SU-DHL-6 (cell line): ENCODE results near the gene CARMIL1.

Experiments used
- H2AFZ ChIP-seq: fragments of 200-600 bp; sonication (generic); 2 replicates; pipeline ENCODE4 v1.6.1; 2014; ENCODE audit warnings: low read depth, mild to moderate bottlenecking, moderate library complexity, mixed read lengths, antibody characterized with exemption, low read length; ENCODE audit not compliant: severe bottlenecking
- H3F3A ChIP-seq: fragments of 200-600 bp; shearing (Covaris generic); 2 replicates; pipeline ENCODE4 v1.6.0; 2016; ENCODE audit warnings: antibody characterized with exemption, mild to moderate bottlenecking; ENCODE audit not compliant: insufficient read depth
- H3K27ac ChIP-seq: fragments of 200-600 bp; sonication (generic); 2 replicates; pipeline ENCODE4 v1.5.1; 2016; ENCODE audit warnings: low read depth, mild to moderate bottlenecking, low read length, moderate library complexity, mixed read lengths
- H3K27me3 ChIP-seq: fragments of 200-600 bp; sonication (generic), shearing (Covaris generic); 2 replicates; pipeline ENCODE4 v1.6.0; 2014; ENCODE audit warnings: mild to moderate bottlenecking, low read length
- H3K36me3 ChIP-seq: fragments of 200-600 bp; sonication (generic); 2 replicates; pipeline ENCODE4 v1.6.1; 2014; ENCODE audit warnings: mild to moderate bottlenecking, low read length, mixed read lengths
- H3K4me2 ChIP-seq: fragments of 300-600, 200-600 bp; shearing (Covaris generic), sonication (generic); 2 replicates; pipeline ENCODE4 v1.6.0; 2014; ENCODE audit warnings: low read length, low read depth, mild to moderate bottlenecking; ENCODE audit not compliant: poor library complexity, severe bottlenecking
- H3K4me3 ChIP-seq: fragments of 200-600 bp; sonication (generic); 2 replicates; pipeline ENCODE4 v1.5.1; 2014; ENCODE audit warnings: antibody characterized with exemption, low read length, mild to moderate bottlenecking, mixed read lengths; ENCODE audit not compliant: insufficient read depth, poor library complexity, severe bottlenecking
- H3K79me2 ChIP-seq: fragments of 200-600 bp; sonication (generic); 2 replicates; pipeline ENCODE4 v1.6.1; 2014; ENCODE audit warnings: mild to moderate bottlenecking, low read length, moderate library complexity; ENCODE audit not compliant: insufficient read depth
- H3K9ac ChIP-seq: fragments of 200-600 bp; sonication (generic); 2 replicates; pipeline ENCODE4 v1.7.0; 2014; ENCODE audit warnings: mild to moderate bottlenecking, low read length
- H3K9me2 ChIP-seq: fragments of 200-600 bp; sonication (generic); replicated peaks from 2 replicates; pipeline ENCODE4 v1.6.1; 2014; ENCODE audit warnings: low read length; ENCODE audit not compliant: insufficient read depth
- H3K9me3 ChIP-seq: fragments of 200-600 bp; sonication (generic); 2 replicates; pipeline ENCODE4 v1.6.1; 2014; ENCODE audit warnings: low read length, mixed read lengths; ENCODE audit not compliant: insufficient read depth
- H4K20me1 ChIP-seq: fragments of 200-600 bp; sonication (generic); 2 replicates; pipeline ENCODE4 v1.6.1; 2014; ENCODE audit warnings: low read depth, mild to moderate bottlenecking, antibody characterized with exemption, low read length, moderate library complexity, mixed read lengths
- EZH2phosphoT487 ChIP-seq: fragments of 200-600 bp; sonication (generic), shearing (Covaris generic); conservative IDR thresholded peaks from 2 replicates; pipeline ENCODE4 v1.6.1; 2018; ENCODE audit warnings: mild to moderate bottlenecking, antibody characterized with exemption, low read length, moderate library complexity, mixed read lengths
- TF ChIP-seq, protein P1 (sequence below): fragments of 200-600 bp; sonication (generic); IDR thresholded peaks from one replicate; pipeline ENCODE4 v1.5.1; 2017; ENCODE audit warnings: antibody characterized with exemption, mild to moderate bottlenecking, low read length, moderate library complexity; ENCODE audit not compliant: insufficient read depth, poor library complexity, severe bottlenecking

CARMIL1 gene

GRCh38 chr6:25464225-25464624 is 185.1 kb downstream of the CARMIL1 start:
- Histone ChIP-seq H3K27me3 (no peaks in the 10 kb centered on the region), H3K4me2 (no peak overlapping the region), H3K79me2 (no peaks in the 10 kb centered on the region), H3K27ac (no peak overlapping the region), H3K9me3 (no peaks in the 10 kb centered on the region), H3K9me2 (no peaks in the 10 kb centered on the region), H3K9ac (no peak overlapping the region), H3K4me3 (no peak overlapping the region), H2AFZ (no peak overlapping the region), H4K20me1 (no peaks in the 10 kb centered on the region), H3K36me3 (peaks cover 6% of the 10 kb centered on the region; the same call in 1 of the 2 replicates), H3F3A (no peaks in the 10 kb centered on the region)
- TF ChIP-seq, protein P1, sequence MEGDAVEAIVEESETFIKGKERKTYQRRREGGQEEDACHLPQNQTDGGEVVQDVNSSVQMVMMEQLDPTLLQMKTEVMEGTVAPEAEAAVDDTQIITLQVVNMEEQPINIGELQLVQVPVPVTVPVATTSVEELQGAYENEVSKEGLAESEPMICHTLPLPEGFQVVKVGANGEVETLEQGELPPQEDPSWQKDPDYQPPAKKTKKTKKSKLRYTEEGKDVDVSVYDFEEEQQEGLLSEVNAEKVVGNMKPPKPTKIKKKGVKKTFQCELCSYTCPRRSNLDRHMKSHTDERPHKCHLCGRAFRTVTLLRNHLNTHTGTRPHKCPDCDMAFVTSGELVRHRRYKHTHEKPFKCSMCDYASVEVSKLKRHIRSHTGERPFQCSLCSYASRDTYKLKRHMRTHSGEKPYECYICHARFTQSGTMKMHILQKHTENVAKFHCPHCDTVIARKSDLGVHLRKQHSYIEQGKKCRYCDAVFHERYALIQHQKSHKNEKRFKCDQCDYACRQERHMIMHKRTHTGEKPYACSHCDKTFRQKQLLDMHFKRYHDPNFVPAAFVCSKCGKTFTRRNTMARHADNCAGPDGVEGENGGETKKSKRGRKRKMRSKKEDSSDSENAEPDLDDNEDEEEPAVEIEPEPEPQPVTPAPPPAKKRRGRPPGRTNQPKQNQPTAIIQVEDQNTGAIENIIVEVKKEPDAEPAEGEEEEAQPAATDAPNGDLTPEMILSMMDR: no peak
- no peak for TF ChIP-seq EZH2phosphoT487

GRCh38 chr6:25465941-25466340 is 186.8 kb downstream of the CARMIL1 start:
- Histone ChIP-seq H3K27me3 (no peaks in the 10 kb centered on the region), H3K9me3 (no peaks in the 10 kb centered on the region), H3K27ac (no peak overlapping the region), H4K20me1 (no peaks in the 10 kb centered on the region), H3K4me2 (no peak overlapping the region), H3K36me3 (no peaks in the 10 kb centered on the region), H3K79me2 (no peaks in the 10 kb centered on the region), H2AFZ (no peak overlapping the region), H3K9ac (no peak overlapping the region), H3F3A (no peaks in the 10 kb centered on the region), H3K4me3 (no peak overlapping the region), H3K9me2 (no peaks in the 10 kb centered on the region)
- TF ChIP-seq, protein P1: no peak
- TF ChIP-seq EZH2phosphoT487: no peak

- Histone ChIP-seq H3K4me3 (no peak overlapping the region), H3K9me3 (no peaks in the 10 kb centered on the region), H3K79me2 (no peaks in the 10 kb centered on the region), H3K9me2 (no peaks in the 10 kb centered on the region), H4K20me1 (no peaks in the 10 kb centered on the region), H2AFZ (no peak overlapping the region), H3K27ac (no peak overlapping the region), H3K9ac (no peak overlapping the region), H3K27me3 (no peaks in the 10 kb centered on the region), H3K4me2 (no peak overlapping the region), H3K36me3 (0 out of 2 replicates have a peak, but pooled peaks cover 14% of the 10 kb centered on the region), H3F3A (no peaks in the 10 kb centered on the region)
- TF ChIP-seq, protein P1: no peak
- TF ChIP-seq EZH2phosphoT487: no peak
Measured at GRCh38 chr6:25468881-25469280, 189.7 kb downstream of the CARMIL1 start.
